HG02623 (cell line): ENCODE data around the gene ARL15.

Experiments
- ATAC-seq: cut with Tn5 transposase; IDR thresholded peaks from one replicate; pipeline ENCODE4 v1.9.1; 2021; ENCODE audit warnings: moderate library complexity; ENCODE audit not compliant: unreplicated experiment

ARL15 gene

GRCh38 chr5:54214722-54215121, 95.7 kb downstream of the ARL15 start:
- ATAC-seq = no peak

GRCh38 chr5:54212331-54212730, 98.0 kb downstream of the ARL15 start:
- ATAC-seq = no peak

- no peak for ATAC-seq
These were observed 98.5 kb downstream of the ARL15 start for GRCh38 chr5:54211912-54212311.

DNA sequence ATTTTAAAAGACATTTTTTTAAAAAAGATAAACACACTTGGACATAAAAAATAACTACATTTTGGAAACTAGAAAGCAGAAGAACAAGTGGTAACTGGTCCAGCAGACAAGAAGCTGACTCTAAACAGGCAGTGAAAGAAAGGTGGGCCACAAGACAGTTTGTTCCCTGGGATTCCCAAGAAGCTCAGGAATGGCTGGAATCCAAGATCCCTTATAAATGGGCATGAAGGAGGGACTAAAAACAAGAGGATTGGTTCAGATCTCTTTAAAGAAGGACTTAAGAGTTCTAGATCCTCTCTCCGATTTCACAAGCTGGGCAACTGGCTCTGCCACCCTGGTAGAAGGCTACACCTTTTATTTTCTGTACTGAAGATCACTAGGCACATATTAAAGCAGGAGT, 102.8 kb downstream of the ARL15 start:
- ATAC-seq = no peak

GRCh38 chr5:54206580-54207229, 103.7 kb downstream of the ARL15 start:
- peak; percentile 69 for ATAC-seq

DNA sequence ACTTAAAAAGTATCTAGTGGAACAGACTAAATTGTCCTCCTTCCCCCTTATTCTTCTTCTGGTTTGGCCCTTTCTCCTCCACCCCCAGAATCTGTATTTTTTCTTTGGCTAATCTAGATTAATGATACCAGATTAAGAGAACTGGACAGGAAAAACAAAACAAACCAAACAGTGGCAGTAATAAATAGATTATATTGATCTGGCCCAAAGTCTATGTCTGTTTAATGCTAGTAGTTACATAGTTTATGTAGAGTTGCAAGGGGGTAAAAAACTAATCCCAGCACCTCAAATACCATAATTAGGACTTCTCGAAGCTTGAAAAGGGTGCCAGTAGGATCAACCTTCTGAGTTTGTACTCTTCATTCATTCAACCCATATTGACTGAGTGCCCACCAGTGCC, 104.5 kb downstream of the ARL15 start:
- no peak for ATAC-seq

DNA sequence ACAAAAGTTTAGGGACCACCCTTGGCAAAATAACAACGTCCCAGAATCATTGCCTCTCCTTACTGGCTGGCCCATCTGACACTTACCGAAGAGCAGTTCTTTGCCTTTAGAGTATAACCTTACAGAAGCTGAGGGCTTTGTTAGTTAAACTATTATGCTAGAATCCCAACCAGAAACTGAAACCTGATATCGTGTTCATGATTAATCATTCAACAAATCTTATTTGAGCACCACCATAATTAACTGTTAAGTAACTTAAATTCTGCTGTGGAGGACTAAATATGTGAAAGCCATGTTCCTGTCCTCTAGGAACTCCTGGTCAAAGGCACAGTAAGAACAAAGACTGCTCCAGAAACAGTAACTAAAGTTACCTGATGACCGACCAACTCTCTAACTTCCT, 104.9 kb downstream of the ARL15 start:
- no peak for ATAC-seq

GRCh38 chr5:54197018-54197417, 113.4 kb downstream of the ARL15 start:
- no peak for ATAC-seq

DNA sequence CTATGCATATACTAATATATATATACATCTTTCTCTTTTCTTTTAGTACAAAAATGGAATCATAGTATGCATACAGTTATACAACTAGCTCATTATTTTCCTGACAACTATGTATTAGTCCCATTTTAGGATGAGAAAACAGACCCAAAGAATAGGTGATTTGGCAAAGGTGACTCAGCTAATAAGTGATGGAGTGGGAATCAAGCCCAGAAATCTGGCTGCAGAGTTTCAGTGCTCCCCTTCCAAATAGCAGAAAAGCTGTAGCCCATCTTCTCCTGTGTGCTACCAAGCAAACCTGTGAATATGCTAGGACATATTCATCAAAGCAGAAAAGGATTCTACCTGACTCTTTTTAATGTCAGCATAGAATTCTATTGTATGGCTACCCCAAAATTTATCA, 114.7 kb downstream of the ARL15 start:
- ATAC-seq = no peak

DNA sequence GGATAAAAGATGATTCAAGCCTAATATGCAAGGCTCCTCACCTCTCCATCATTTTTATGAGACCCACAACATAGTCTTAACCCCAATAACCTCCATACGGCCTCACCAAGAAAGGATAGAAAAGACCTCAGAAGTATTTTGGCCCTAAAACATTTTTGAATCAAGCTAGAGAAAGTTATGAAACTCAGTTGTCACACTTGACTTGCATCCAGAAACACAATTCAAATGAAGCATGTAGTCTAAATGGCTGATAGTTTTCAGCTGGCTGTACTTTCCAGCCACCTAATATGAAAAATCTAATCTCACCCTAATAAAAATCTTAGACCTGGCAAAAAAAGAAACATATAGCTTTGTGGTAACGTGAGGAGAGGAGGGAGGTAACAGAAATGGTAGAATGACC, 116.1 kb downstream of the ARL15 start:
- ATAC-seq = no peak

DNA sequence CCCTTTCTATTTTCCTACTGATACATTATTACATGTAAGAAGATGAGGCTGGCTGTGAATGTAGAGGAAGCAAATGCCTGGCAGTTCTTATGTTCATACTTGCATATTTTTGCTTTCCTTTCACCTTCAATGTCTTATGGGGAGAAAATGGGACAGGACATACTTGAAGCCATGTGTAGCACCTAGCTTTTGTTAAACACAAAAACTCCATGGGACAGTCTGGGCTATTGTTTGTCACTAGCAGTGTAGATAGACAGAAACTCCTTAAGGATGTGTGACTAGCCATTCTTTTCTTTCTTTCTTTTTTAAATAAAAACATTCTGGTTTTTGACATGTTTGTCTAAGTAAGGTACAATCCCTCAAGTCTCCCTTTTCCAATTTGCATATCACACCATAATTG, 122.7 kb downstream of the ARL15 start:
- no peak for ATAC-seq

DNA sequence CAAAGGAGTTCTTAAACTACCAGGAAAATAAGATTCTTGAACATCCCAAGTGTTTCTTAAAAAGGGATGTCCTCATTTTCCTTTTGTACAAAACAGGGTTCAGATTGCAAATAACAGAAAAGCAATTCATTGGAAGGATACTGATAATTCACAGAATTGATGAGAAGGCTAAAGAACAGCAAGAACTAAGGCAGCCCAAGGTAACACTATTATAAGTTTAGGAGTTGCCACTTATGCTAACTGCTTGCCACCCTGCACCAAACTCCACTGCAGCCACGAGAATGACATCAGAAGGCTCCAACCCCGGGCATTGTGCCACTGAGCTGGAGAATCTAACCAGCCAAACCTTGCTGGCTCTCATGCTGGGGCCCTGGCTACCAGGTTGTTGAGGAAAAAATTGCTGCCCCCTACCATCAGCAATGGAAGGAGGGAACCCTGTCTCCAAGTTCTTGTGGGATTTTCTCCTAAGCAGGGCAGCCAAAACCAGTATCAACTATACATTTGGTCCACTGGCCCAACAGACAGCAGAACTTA, 123.4 kb downstream of the ARL15 start:
- no peak for ATAC-seq

DNA sequence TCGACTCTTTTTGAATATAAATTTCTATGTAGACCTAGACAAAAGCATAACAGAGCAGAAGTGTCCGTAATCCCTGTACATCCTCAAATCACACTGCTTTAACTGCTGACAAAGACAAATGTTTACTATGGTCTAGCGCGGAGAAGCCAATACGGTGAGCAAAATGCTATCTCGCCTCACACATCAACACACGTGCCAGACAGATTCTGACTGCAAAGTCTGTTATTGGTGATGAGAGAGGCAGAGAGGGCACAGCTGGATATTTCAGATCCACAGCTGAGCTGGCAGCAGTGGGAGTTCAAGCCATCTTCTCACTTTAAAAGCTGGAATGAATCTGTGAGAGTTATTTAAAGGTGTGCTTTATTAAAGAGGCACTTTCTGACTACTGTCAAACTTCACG, 124.3 kb downstream of the ARL15 start:
- ATAC-seq = no peak

- ATAC-seq = no peak
These were observed 125.6 kb downstream of the ARL15 start for GRCh38 chr5:54184806-54185205.

DNA sequence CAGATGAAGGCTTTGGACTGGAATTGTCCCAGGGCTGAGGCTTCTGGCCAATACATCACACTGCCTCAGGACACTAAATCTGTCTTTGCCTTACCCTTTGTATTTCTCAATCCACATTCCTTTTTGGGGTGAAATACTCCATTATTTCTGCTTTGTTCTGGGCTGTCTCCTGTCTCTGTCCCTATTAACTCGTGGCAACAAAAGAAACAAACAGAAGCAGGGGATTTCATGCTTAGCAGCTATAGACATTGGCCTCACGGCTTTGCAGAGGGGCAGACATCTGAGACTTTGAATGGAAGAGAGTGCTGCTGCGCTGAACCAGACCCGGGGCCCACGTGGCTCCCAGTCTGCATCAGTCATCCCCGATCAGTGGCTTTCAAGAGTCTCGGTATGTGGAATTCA, 129.7 kb downstream of the ARL15 start:
- ATAC-seq = no peak

- ATAC-seq = no peak
These were observed 131.4 kb downstream of the ARL15 start for GRCh38 chr5:54178991-54179390.

- no peak for ATAC-seq
These were observed 132.2 kb downstream of the ARL15 start for GRCh38 chr5:54178207-54178606.

DNA sequence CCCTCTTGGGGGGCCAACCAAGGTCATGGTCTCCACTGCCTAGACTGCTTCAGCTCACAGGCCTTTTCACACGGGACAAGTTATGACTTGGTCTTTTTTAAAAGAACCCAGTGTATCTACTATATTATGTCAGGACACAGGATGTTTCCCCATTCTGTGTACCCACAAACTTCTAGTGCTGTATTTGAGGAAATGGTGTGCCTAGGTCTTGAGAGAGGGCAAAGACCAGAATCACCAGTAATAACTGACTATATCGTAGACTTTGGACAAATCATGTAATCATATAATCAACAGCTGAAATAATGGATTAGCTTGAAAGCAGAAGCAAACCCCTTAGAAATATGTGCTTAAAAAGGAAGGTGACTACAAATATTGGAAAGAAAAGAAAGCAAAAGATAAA, 133.3 kb downstream of the ARL15 start:
- ATAC-seq = no peak

- ATAC-seq = no peak
These were observed 134.1 kb downstream of the ARL15 start for GRCh38 chr5:54176066-54176830.

DNA sequence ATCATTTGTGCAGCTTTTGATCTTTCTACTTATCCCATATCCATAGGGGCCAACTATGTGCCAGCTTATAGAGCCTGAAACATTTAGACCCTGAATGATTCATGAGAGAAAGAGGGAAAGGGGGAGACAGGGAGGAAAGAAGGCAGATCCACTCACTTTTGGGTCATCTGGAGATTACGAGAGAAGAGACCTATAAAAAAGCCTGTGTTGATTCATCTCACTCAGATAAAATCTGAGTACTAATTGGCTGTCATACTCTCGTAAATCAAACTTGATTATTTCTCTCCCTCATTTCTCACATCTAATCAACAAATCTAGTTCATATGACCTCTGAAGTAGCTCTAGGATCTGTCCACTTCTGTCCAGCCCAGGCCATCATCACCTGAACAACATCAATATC, 137.1 kb downstream of the ARL15 start:
- ATAC-seq = no peak

DNA sequence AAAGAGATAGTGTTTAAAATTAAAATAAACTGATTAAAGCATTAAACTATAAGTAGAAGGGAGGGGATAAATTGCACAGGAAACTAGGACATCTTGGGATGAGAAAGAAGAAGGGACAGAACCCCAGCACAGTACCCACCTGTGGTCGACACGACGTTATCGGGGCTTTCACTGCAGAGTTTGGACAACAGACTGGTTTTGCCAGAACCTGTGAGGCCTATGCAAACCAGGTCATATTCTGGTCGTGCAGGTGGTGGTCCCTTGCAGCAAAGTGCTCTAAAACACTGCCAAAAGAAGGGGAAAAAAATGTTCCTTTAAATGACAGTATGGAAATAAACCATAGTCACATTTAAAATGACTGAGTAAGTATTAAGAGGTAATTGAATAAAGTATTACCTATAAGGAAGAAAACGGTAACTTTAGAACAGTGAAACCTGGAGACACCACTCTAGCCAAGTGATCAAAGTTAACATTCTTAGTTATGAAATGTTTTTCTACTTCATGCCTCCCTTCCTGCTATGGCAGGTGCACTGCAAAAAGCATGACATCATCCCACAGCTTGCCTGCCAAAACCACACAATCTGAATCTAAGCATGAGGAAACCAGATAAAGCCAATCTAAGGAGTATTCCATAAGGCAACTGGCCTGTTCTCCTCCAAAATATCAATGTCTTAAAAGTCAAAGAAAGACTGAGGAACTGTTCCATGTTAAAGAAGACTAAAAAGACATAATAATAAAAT, 138.6 kb downstream of the ARL15 start:
- ATAC-seq = peak; percentile 66

DNA sequence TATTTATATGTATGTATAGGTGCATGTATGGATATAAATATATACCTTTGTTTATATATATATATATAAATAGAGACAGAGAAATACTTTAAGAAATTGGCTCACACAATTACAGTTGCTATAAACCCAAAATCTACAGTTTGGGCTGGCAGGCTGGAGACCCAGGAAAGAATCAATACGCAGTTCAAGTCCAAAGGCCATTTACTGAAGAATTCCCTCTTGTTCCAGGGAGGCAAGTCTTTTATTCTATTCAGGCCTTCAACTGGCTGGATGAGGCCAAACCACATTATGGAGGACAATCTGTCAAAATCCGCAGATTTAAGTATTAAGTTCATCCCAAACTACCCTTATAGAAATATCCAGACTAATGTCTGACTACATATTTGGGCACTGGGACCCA, 144.7 kb downstream of the ARL15 start:
- ATAC-seq = no peak
